Measurements from ENCODE around the gene RFX1.

DNA sequence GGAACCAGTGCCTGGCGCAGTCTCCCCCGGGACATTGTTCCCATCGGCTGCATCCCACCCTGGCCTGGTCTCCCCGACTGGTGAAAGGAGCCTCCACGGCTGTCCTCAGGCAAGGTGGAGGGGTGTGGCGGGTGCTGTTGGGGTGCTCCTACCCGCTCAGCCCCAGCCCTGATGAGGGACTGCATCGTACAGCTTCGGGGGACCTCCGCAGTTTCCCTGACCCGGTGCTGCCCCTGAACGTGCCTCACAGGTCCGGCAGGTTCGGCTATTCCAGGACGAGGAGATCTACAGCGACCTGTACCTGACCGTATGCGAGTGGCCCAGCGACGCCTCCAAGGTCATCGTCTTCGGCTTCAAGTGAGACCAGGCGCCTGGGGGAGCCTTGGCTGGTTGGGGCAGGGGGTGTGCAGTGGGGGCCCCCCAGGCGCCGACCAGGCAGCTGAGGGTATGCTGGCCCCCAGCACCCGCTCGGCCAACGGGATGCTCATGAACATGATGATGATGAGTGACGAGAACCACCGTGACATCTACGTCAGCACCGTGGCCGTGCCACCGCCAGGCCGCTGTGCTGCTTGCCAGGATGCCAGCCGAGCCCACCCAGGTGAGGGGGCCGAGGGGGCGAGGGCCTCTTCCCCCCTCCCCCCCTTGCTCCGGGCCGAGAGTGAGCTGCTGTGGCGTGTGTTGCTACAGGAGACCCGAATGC lies 50.3 kb downstream of the RFX1 start:
- TF ChIP-seq POLR2A (IDR thresholded peaks at IDR 0.05) (no peak), CTCF (IDR thresholded peaks at IDR 0.05) (no peak), EP300 (IDR thresholded peaks at IDR 0.05) (no peak), POLR2AphosphoS5 (IDR thresholded peaks at IDR 0.05) (no peak)

Data from suprapubic skin (tissue), 4 donors.